Measurements from ENCODE around the gene PLA2G12B.

Gene PLA2G12B

DNA sequence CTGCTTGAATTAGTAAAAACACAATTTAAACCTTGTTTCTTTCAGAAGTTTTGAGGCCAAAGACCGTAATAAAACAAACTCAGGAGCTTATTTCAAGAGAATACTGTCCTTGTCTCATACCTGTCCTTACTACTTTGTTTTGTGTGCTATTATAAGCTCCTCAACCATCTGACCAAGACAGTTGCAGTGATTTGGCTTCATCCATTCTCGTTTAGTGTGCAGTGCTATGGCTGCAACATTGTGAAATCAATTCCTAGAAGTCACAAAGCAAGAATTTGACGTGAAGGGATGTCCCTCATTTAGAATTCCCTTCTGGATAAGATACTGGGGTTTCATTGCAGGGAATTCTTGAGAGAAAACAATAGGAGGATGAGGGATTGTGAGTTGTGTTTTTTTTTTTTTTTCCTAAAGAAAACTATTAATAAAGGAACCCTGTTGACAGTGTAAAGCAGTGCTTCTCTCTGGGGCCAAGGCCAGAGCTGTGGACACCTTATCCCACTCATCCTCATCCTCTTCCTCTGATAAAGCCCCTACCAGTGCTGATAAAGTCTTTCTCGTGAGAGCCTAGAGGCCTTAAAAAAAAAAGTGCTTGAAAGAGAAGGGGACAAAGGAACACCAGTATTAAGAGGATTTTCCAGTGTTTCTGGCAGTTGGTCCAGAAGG lies 61.3 kb downstream of the PLA2G12B start, which contains the start of gene OIT3:
Gene OIT3, plus strand, starts transcription at position 604 of the 663 bp plus-strand sequence. CDS start 60 bp downstream, outside the sequence.
- Histone ChIP-seq H3K9me2 (replicated peaks; ENCODE audit: control insufficient read depth, low read length) (no peaks in the 10 kb centered on the region), H3K4me1 (ENCODE audit: control insufficient read depth, low read length) (no peaks in the 10 kb centered on the region), H3F3A (ENCODE audit: control insufficient read depth, insufficient read depth) (no peaks in the 10 kb centered on the region), H3K79me2 (ENCODE audit: control insufficient read depth, low read length) (no peaks in the 10 kb centered on the region), H3K27me3 (ENCODE audit: control insufficient read depth, low read length) (peaks cover 8% of the 10 kb centered on the region), H3K36me3 (ENCODE audit: control insufficient read depth, low read length) (no peaks in the 10 kb centered on the region), H4K20me1 (ENCODE audit: control insufficient read depth, insufficient read depth, low read depth, low read length) (no peaks in the 10 kb centered on the region), H3K4me2 (ENCODE audit: low read length) (no peak within 1 kb of the TSS), H3K4me3 (ENCODE audit: low read length) (no peak within 1 kb of the TSS), H3K9me3 (ENCODE audit: control insufficient read depth, insufficient read depth, low read length) (no peaks in the 10 kb centered on the region), H3K27ac (ENCODE audit: low read depth, low read length) (no peak within 1 kb of the TSS)
- TF ChIP-seq CTCF (IDR thresholded peaks at IDR 0.05; ENCODE audit: low read depth, low read length, poor library complexity, severe bottlenecking) (no peak), EZH2phosphoT487 (IDR thresholded peaks at IDR 0.05; ENCODE audit: borderline replicate concordance, low read length) (no peak)

GRCh38 chr10:72890086-72890485 lies 64.5 kb downstream of the PLA2G12B start:
- no peaks in the 10 kb centered on the region for H4K20me1 ChIP-seq (ENCODE audit: control insufficient read depth, insufficient read depth, low read depth, low read length)
- no peak overlapping the region for H3K27ac ChIP-seq (ENCODE audit: low read depth, low read length)
- H3K9me2 ChIP-seq (replicated peaks; ENCODE audit: control insufficient read depth, low read length), result no peaks in the 10 kb centered on the region
- TF ChIP-seq EZH2phosphoT487 (IDR thresholded peaks at IDR 0.05; ENCODE audit: borderline replicate concordance, low read length), result no peak
- TF ChIP-seq CTCF (IDR thresholded peaks at IDR 0.05; ENCODE audit: low read depth, low read length, poor library complexity, severe bottlenecking), result no peak
- no peaks in the 10 kb centered on the region for H3K79me2 ChIP-seq (ENCODE audit: control insufficient read depth, low read length)
- H3K36me3 ChIP-seq (ENCODE audit: control insufficient read depth, low read length), result no peaks in the 10 kb centered on the region; the same call in none of the 2 replicates
- no peaks in the 10 kb centered on the region for H3F3A ChIP-seq (ENCODE audit: control insufficient read depth, insufficient read depth)
- peaks cover 12% of the 10 kb centered on the region for H3K4me1 ChIP-seq (ENCODE audit: control insufficient read depth, low read length)
- peaks cover 8% of the 10 kb centered on the region for H3K27me3 ChIP-seq (ENCODE audit: control insufficient read depth, low read length)
- H3K4me2 ChIP-seq (ENCODE audit: low read length), result no peak overlapping the region
- H3K4me3 ChIP-seq (ENCODE audit: low read length), result no peak overlapping the region
- no peaks in the 10 kb centered on the region for H3K9me3 ChIP-seq (ENCODE audit: control insufficient read depth, insufficient read depth, low read length)

DNA sequence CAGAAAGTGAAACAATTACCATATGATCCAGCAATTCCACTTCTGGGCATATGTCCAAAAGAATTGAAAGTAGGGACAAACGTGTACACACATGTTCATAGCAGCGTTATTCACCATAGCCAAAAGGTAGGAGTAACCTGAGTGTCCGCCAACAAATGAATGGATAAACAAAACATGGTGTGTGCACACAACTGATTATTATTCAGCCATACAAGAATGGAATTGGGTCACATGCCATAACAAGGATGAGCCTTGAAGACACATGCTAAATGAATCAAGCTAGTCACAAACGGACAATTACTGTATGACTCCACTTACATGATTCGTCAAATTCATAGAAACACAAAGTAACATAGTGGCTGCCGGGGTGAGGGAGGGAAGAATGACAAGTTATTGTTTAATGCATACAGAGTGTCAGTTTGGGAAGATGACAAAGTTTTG lies 65.2 kb downstream of the PLA2G12B start:
- Histone ChIP-seq H3K27me3 (ENCODE audit: control insufficient read depth, low read length) (peaks cover 7% of the 10 kb centered on the region), H3K4me1 (ENCODE audit: control insufficient read depth, low read length) (peaks cover 12% of the 10 kb centered on the region), H3K4me3 (ENCODE audit: low read length) (no peak overlapping the region), H3K79me2 (ENCODE audit: control insufficient read depth, low read length) (no peaks in the 10 kb centered on the region), H3K4me2 (ENCODE audit: low read length) (no peak overlapping the region), H3K9me3 (ENCODE audit: control insufficient read depth, insufficient read depth, low read length) (no peaks in the 10 kb centered on the region), H4K20me1 (ENCODE audit: control insufficient read depth, insufficient read depth, low read depth, low read length) (no peaks in the 10 kb centered on the region), H3K36me3 (ENCODE audit: control insufficient read depth, low read length) (no peaks in the 10 kb centered on the region; the same call in none of the 2 replicates), H3K9me2 (replicated peaks; ENCODE audit: control insufficient read depth, low read length) (no peaks in the 10 kb centered on the region), H3K27ac (ENCODE audit: low read depth, low read length) (no peak overlapping the region), H3F3A (ENCODE audit: control insufficient read depth, insufficient read depth) (no peaks in the 10 kb centered on the region)
- no peak for TF ChIP-seq CTCF (IDR thresholded peaks at IDR 0.05; ENCODE audit: low read depth, low read length, poor library complexity, severe bottlenecking)
- TF ChIP-seq EZH2phosphoT487 (IDR thresholded peaks at IDR 0.05; ENCODE audit: borderline replicate concordance, low read length), result no peak

Data from DOHH2 (cell line).